Activated CD4-positive, alpha-beta T cell treated with anti-CD3 and anti-CD28 coated beads for 48 hours (primary cell): ENCODE data around the gene TRAPPC8.

Source experiments
- DNase-seq: peaks from one replicate; pipeline ENCODE4 v3.0.0-alpha.2; 2020

TRAPPC8 gene

GRCh38 chr18:31791817-31792579, 150.9 kb downstream of the TRAPPC8 start:
- no peak for DNase-seq

GRCh38 chr18:31789409-31789808, 153.5 kb downstream of the TRAPPC8 start:
- no peak for DNase-seq

GRCh38 chr18:31783059-31783458, 159.9 kb downstream of the TRAPPC8 start:
- no peak for DNase-seq
